A549 treated with AZD9567 at 1 μM for 4 hours (cell line): Measurements from ENCODE around the gene ERO1B. TPM values are rescaled to one million over a fixed set of nuclear protein-coding genes. Genes with fewer than 3 reads are reported as not detected.

ENCODE experiments used
- total RNA-seq: library from RNA; stranded (reverse); fragments of 200-300 nt; extraction: Qiagen RNA extraction; gene quantifications from 5 replicates; pipeline ENCODE4 v1.2.3, GENCODE V29; 2022; ENCODE audit not compliant: insufficient read depth

Gene ERO1B, protein sequence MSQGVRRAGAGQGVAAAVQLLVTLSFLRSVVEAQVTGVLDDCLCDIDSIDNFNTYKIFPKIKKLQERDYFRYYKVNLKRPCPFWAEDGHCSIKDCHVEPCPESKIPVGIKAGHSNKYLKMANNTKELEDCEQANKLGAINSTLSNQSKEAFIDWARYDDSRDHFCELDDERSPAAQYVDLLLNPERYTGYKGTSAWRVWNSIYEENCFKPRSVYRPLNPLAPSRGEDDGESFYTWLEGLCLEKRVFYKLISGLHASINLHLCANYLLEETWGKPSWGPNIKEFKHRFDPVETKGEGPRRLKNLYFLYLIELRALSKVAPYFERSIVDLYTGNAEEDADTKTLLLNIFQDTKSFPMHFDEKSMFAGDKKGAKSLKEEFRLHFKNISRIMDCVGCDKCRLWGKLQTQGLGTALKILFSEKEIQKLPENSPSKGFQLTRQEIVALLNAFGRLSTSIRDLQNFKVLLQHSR
- 2.3 to 4.0 TPM (median 3.1 TPM) in 5 replicates for total RNA-seq

DNA sequence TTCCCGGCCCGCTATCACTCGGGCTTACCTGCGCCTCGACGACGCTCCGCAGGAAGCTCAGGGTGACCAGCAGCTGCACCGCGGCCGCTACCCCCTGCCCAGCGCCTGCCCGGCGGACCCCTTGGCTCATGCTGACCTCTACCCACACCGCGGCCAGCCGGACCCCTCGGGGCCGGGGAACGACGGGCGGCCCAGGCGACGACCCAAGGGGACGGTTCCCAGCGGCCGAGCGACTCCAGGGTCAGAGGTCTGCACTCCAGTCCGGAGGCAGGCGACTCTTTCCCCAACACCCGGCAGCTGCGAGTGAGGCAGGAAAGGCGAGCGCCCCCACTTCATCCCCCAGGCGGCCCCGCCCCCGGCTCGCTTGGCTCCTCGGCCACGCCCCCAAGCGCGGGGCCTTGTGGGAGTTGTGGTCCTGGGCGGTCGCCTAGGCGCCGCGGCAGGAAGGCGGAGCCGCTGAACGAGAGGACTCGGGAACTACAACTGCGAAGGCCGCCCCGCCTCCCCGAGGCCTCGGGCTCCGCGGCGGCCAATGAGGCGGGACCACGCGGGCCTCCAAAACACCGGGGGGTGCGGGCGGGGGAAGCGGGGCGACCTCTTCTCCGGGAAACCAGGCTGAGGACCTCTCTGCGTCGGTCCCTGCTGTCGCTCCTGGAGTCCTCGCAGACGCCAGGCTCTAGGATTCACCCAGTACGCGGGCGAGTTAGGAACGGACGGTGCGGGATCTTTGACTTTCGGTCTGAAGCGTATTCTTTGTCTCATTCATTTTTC, at the start of gene ERO1B:
Gene ERO1B (minus strand): TSS at position 305 of the 771 bp plus-strand sequence. CDS start 175 bp downstream, at position 130.

Other genes with a start within 250 kb of the ERO1B start
- gene NID1, start 216.9 kb downstream of the ERO1B start, total RNA-seq = 4.6 to 8.1 TPM (median 6.8 TPM) in 5 replicates
- 15.1 to 19.7 TPM (median 17.0 TPM) in 5 replicates for gene GPR137B, start 139.4 kb downstream of the ERO1B start, total RNA-seq
- 2.4 to 3.7 TPM (median 2.5 TPM) in 5 replicates for gene EDARADD, start 112.3 kb upstream of the ERO1B start, total RNA-seq
- 27.4 to 36.2 TPM (median 29.5 TPM) in 5 replicates for gene LGALS8, start 242.0 kb upstream of the ERO1B start, total RNA-seq